Vagina (tissue), 2 donors: ENCODE data around the gene TRMT5. TPM values are rescaled to one million over a fixed set of nuclear protein-coding genes. Genes with fewer than 3 reads are reported as not detected.

ENCODE experiments used
- DNase-seq, 2 donors: peaks; one replicate each; pipeline ENCODE4 v3.0.0-alpha.2; 2017; ENCODE audit errors: extremely low spot score in 2 of 2
- H3K27ac ChIP-seq: fragments of 200-600 bp; sonication (generic); one replicate; pipeline ENCODE4 v1.5.1; 2019
- H3K27me3 ChIP-seq: fragments of 200-600 bp; sonication (generic); one replicate; pipeline ENCODE4 v1.5.1; 2019
- H3K36me3 ChIP-seq, 2 donors: fragments of 200-600 bp; sonication (generic); one replicate each; pipeline ENCODE4 v1.5.1; 2017 to 2019
- H3K4me1 ChIP-seq: fragments of 200-600 bp; sonication (generic); one replicate; pipeline ENCODE4 v1.5.1; 2019
- H3K4me3 ChIP-seq, 2 donors: fragments of 200-600 bp; sonication (generic); 1 replicate in 1 of 2; 2 replicates in 1 of 2; pipeline ENCODE4 v1.5.1; 2016 to 2019
- H3K9me3 ChIP-seq: fragments of 200-600 bp; sonication (generic); one replicate; pipeline ENCODE4 v1.5.1; 2019
- POLR2A ChIP-seq, 2 donors: fragments of 450-650 bp; IDR thresholded peaks; one replicate each; pipeline ENCODE4 v1.6.1; 2017; ENCODE audit warnings: antibody characterized with exemption in 2 of 2, mild to moderate bottlenecking in 2 of 2, moderate library complexity in 2 of 2
- POLR2AphosphoS5 ChIP-seq, 2 donors: sonication (generic); formaldehyde crosslinking; IDR thresholded peaks; one replicate each; pipeline ENCODE4 v1.9.0; 2017; ENCODE audit warnings: antibody characterized with exemption in 2 of 2, mild to moderate bottlenecking in 2 of 2, low read depth in 1 of 2; ENCODE audit not compliant: insufficient read depth in 1 of 2
- intact Hi-C: fragments of 100-400 bp; cut with DNase I; formaldehyde crosslinking; loops from one replicate; pipeline ENCODE4 v1.15.1; 2023
- total RNA-seq: library from RNA; depleted of rRNA; stranded (reverse); fragments of >200 nt; gene quantifications from one replicate; pipeline ENCODE4 v1.2.3, GENCODE V29; 2016
- TF ChIP-seq, protein P1 (sequence below), 3 experiments: fragments of 450-650 bp in 2 of 3; fragments of 200-600 bp in 1 of 3; sonication (generic) in 1 of 3; IDR thresholded peaks; one replicate each; pipeline ENCODE4 v1.5.1; 2017 to 2019; ENCODE audit warnings: antibody characterized with exemption in 3 of 3, mild to moderate bottlenecking in 2 of 3, moderate library complexity in 2 of 3

The TRMT5 gene
- total RNA-seq, 1 donor from 2014 or later: 2.9 TPM

GRCh38 chr14:60944204-60944603, 36.7 kb downstream of the TRMT5 start:
- TF ChIP-seq POLR2A (IDR thresholded peaks at IDR 0.05) (no peak), POLR2AphosphoS5 (IDR thresholded peaks at IDR 0.05; ENCODE audit: insufficient read depth in 1 of 2, low read depth in 1 of 2) (no peak)
- TF ChIP-seq, protein P1, sequence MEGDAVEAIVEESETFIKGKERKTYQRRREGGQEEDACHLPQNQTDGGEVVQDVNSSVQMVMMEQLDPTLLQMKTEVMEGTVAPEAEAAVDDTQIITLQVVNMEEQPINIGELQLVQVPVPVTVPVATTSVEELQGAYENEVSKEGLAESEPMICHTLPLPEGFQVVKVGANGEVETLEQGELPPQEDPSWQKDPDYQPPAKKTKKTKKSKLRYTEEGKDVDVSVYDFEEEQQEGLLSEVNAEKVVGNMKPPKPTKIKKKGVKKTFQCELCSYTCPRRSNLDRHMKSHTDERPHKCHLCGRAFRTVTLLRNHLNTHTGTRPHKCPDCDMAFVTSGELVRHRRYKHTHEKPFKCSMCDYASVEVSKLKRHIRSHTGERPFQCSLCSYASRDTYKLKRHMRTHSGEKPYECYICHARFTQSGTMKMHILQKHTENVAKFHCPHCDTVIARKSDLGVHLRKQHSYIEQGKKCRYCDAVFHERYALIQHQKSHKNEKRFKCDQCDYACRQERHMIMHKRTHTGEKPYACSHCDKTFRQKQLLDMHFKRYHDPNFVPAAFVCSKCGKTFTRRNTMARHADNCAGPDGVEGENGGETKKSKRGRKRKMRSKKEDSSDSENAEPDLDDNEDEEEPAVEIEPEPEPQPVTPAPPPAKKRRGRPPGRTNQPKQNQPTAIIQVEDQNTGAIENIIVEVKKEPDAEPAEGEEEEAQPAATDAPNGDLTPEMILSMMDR (IDR thresholded peaks at IDR 0.05): no peak
- H3K9me3 ChIP-seq: no peaks in the 10 kb centered on the region
- no peak for DNase-seq
- H3K4me3 ChIP-seq: no peak overlapping the region
- intact Hi-C loops: no loop called here
- H3K27me3 ChIP-seq: no peaks in the 10 kb centered on the region
- H3K36me3 ChIP-seq: no peaks in the 10 kb centered on the region
- H3K27ac ChIP-seq: no peak overlapping the region
- no peaks in the 10 kb centered on the region for H3K4me1 ChIP-seq

DNA sequence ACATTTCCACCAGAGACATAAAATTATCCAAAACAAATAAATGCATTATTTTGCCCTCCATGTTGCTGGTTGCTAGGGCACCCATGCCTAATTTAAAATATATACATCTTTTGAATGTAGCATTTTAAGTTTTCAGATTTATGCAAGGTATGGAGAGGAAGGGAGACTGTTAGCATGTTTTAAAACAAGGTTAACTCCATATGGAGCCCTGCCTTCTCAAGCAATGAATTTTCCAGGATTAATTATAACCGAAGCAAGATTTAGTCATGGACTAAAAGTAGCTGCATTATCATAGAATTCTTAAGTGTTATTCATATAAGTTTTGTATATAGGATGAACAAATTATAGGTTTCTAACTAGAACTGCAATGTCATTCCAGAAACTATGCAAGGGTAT, 37.2 kb downstream of the TRMT5 start:
- no peak for DNase-seq
- no peaks in the 10 kb centered on the region for H3K9me3 ChIP-seq
- H3K27me3 ChIP-seq: no peaks in the 10 kb centered on the region
- H3K27ac ChIP-seq: no peak overlapping the region
- TF ChIP-seq POLR2AphosphoS5 (IDR thresholded peaks at IDR 0.05; ENCODE audit: insufficient read depth in 1 of 2, low read depth in 1 of 2) (no peak), POLR2A (IDR thresholded peaks at IDR 0.05) (no peak)
- TF ChIP-seq, protein P1 (IDR thresholded peaks at IDR 0.05): no peak
- H3K4me1 ChIP-seq: no peaks in the 10 kb centered on the region
- intact Hi-C loops: no loop called here
- no peak overlapping the region for H3K4me3 ChIP-seq
- no peaks in the 10 kb centered on the region for H3K36me3 ChIP-seq

GRCh38 chr14:60935319-60935718, 45.6 kb downstream of the TRMT5 start:
- Histone ChIP-seq H3K9me3 (no peaks in the 10 kb centered on the region), H3K36me3 (no peaks in the 10 kb centered on the region), H3K4me3 (no peak overlapping the region), H3K4me1 (no peaks in the 10 kb centered on the region), H3K27me3 (no peaks in the 10 kb centered on the region), H3K27ac (no peak overlapping the region)
- TF ChIP-seq POLR2A (IDR thresholded peaks at IDR 0.05) (no peak), POLR2AphosphoS5 (IDR thresholded peaks at IDR 0.05; ENCODE audit: insufficient read depth in 1 of 2, low read depth in 1 of 2) (no peak)
- TF ChIP-seq, protein P1 (IDR thresholded peaks at IDR 0.05): no peak
- intact Hi-C loops: no loop called here
- no peak for DNase-seq

DNA sequence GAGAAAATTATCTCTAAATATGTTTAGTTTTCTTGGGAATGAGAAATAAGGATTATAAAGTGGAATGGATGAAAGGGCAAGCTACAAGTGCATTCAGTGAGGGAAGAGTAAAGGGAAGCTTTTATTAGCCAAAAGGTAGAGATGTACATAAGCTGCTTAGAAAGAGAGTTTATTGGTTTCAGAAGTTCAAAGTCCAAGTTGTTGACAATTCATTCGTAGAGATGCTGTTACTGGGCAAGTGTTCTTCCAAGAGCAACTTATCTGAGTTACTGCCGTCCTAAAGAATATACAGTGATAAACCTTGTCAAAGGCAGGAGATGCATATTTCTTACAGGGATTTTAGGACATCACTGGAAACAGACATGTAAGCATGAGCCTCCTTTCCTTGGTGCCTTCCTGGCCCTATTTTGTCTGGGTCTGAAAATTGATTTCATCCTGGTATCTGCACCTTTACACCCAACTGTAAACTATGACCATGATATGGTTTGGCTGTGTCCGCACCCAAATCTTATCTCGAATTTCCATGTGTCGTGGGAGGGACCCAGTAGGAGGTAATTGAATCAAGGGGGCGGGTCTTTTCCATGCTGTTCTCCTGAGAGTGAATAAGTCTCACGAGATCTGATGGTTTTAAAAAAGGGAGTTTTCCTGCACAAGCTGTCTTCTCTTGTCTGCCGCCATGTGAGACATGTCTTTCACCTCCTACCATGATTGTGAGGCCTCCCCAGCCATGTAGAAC, 46.8 kb downstream of the TRMT5 start:
- no peak for TF ChIP-seq POLR2AphosphoS5 (IDR thresholded peaks at IDR 0.05; ENCODE audit: insufficient read depth in 1 of 2, low read depth in 1 of 2)
- TF ChIP-seq, protein P1 (IDR thresholded peaks at IDR 0.05): no peak
- H3K27me3 ChIP-seq: no peaks in the 10 kb centered on the region
- no peak overlapping the region for H3K4me3 ChIP-seq
- no peak for DNase-seq
- H3K9me3 ChIP-seq: no peaks in the 10 kb centered on the region
- no peaks in the 10 kb centered on the region for H3K4me1 ChIP-seq
- intact Hi-C loops: no loop called here
- no peak overlapping the region for H3K27ac ChIP-seq
- H3K36me3 ChIP-seq: no peaks in the 10 kb centered on the region

DNA sequence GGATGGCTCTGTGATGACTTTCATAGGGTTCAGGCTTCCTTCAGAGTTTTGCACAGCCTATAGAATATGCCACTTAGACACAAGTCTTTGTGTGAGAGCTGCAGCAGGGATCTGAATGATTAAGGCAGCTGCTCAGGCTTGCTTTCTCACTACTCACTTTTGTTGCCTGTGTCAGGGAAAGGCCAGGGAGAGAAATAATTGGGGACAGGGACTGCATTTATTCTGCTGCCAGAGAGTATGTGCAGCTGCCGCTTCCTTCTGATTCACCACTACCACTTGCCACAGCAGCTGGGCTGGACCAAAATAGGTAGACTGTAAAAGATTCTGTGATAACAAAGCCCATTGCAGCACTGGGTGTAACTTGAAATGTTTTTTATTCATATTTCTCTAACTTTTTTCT, 49.7 kb downstream of the TRMT5 start:
- Histone ChIP-seq H3K36me3 (no peaks in the 10 kb centered on the region), H3K27ac (no peak overlapping the region), H3K4me3 (no peak overlapping the region), H3K27me3 (no peaks in the 10 kb centered on the region), H3K4me1 (no peaks in the 10 kb centered on the region), H3K9me3 (no peaks in the 10 kb centered on the region)
- intact Hi-C loops: no loop called here
- no peak for DNase-seq
- no peak for TF ChIP-seq POLR2AphosphoS5 (IDR thresholded peaks at IDR 0.05; ENCODE audit: insufficient read depth in 1 of 2, low read depth in 1 of 2)
- TF ChIP-seq, protein P1 (IDR thresholded peaks at IDR 0.05): no peak
- no peak for TF ChIP-seq POLR2A (IDR thresholded peaks at IDR 0.05)
